Thoracic aorta endothelial cell (primary cell): ENCODE results near the gene NOD2. TPM values are rescaled to one million over a fixed set of nuclear protein-coding genes. Genes with fewer than 3 reads are reported as not detected.

Experiments used
- small RNA-seq: library from RNA; depleted of rRNA; stranded (forward); fragments of <200 nt; gene quantifications from one replicate; pipeline ENCODE3, GENCODE V24; 2012
- total RNA-seq: library from RNA; depleted of rRNA; stranded (reverse); fragments of >200 nt; gene quantifications from 2 replicates; pipeline ENCODE4 v1.2.3, GENCODE V29; 2012

Gene NOD2
- 0.27 and 0.29 TPM in 2 replicates for total RNA-seq

DNA sequence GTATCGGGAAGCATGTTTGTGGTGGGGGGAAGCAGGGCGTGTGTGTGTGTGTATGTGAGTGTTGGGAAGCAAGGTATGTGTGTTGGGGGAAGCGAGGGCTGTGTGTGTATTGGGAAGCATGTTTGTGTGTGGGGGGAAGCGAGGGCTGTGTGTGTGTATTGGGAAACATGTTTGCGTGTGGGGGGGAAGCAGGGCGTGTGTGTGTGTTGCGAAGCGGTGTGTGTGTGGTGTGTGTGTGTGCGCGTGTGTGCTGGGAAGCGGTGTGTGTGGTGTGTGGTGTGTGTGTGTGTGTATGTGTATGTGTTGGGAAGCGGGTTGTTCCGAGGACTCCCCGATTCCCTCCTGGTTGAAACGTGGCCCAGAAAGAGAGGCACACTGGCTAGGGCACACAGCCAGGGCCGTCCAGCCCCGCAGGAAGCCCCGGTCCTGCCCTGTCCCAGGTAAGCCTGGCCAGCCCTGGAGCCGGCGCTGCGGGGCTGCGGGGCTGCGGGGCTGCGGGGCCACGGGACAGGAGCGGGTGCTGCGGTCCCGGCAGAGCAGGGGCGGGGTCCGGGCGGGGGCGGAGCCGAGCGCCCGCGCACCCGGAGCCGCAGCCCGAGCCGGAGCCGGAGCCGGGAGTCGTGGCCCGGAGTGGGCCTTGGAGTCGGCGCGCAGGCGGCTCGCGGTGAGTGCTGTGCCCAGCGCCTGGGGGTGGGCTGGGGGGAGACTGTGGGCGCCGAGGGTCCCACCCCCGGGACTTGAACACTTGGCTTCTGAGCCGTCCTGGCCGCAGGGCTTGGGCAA, at the start of gene NOD2:
NOD2 (plus strand) TSS at position 608 of the 783 bp plus-strand sequence. CDS start 5,890 bp downstream, outside the sequence.

DNA sequence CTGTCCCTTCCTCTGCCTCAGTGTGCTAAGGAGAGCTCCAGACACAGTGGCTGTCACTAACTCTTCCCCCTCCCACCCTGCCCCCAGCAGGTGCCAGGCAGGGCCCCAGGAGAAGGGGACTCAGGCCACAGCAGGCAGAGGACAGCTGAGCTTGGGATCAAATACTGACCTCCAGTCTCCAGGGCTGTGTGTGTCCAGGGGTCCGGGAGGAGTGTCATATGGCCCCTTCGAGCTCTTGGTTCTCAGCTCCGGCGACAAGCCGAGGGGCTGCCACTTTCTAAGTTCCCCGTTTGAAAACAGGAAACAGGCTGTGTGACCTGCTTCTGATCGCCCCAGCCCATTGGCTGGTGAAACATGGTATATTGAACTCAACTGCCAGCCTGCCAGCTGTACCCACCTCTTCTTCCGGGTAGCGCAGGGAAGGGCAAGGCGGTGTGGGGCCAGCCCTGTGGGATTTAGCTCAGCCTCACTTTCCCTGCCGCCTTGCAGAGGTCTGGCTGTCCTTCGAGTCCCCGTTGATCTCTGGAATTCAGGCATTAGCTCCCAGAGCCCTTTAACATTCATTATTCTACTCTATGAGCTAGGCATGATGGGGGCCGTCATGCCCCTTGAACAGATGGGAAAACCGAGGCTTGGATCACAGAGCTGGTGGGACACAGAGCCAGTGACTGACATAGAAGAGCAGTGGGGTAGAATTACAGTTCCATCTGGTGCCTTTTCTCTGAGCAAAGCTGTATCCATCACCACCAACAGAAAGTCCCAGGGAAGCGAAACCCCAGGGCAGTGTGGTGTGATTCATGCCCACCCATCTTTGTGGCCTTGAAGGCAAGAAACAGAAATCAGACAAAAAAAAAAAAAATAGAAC, 12.2 kb upstream of the NOD2 start, which contains the start of gene SNX20:
SNX20 (minus strand) TSS at position 292 of the 865 bp plus-strand sequence. CDS start 3,786 bp downstream, outside the sequence.

DNA sequence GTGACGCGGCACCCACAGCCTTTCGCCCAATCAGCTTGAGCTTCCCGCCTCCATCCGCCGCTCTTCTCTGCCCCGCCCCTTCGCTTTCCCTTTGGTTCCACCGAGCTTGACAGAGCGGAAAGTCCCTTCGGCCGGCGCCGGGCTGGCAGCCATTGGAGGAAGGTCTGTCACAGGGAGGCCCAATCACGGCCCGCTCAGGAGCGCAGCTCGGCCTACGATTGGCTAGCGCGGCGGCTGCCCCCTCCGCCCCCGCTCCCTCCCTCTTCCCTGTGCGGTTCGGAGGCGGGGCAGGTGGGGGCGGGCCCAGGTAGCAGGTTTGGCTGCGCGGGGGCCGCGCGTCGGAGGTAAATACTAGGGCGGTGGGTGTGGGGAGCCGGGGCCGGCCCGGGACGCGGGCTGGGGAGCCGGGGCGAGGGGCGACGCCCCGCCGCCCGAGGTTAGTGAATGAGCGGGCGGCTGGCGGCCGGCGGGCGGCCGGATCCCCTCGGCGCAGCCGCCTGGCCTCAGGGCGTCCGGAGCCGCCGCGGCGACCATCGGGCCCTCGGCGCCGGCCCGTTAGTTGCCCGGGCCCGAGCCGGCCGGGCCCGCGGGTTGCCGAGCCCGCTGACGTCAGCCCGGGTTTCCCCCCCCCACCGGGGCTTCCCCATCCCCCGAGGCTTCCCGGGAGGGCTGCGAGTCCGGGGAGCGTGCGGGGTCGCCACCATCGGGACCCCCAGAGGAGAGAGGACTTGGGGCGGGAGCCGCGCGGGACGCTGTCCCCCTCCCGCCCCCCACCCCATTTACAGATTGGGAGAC, 48.6 kb downstream of the NOD2 start, which contains the start of gene CYLD:
CYLD (plus strand) TSS at position 306 of the 795 bp plus-strand sequence. CDS start 7,613 bp downstream, outside the sequence.

Small RNAs within 50 kb of the gene (small RNA-seq; reads per million reads assigned to genes)
- gene MIR3181 = not detected

Other genes with a start within 250 kb of the NOD2 start
- gene NKD1, start 145.2 kb upstream of the NOD2 start, total RNA-seq = under 0.01 and 0.07 TPM in 2 replicates
- gene SNX20, start 12.3 kb upstream of the NOD2 start, total RNA-seq = not detected in 2 replicates
- 33.0 and 41.0 TPM in 2 replicates for gene CYLD, start 48.5 kb downstream of the NOD2 start, total RNA-seq